ENCODE data around the gene SIK3.

Gene SIK3

DNA sequence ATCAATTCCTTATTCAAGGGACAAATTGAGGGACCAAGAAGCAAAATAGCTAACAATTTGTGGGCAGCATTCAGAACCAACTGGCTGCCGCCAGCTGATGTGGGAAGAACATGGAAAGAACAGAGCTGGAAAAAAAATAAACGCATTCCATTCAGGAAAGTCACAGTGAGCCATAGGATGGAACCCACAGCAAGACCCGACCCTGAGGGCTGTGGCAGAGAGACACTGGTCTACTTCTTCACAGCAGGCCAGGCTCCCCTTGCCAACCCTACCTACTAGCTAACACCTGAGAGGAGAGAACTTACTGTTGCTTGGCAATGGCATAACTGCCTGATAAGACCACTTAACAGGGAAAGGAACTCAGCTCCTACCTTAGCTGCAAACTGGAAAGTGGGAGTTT lies 137.3 kb downstream of the SIK3 start:
- DNase-seq, result no peak

DNA sequence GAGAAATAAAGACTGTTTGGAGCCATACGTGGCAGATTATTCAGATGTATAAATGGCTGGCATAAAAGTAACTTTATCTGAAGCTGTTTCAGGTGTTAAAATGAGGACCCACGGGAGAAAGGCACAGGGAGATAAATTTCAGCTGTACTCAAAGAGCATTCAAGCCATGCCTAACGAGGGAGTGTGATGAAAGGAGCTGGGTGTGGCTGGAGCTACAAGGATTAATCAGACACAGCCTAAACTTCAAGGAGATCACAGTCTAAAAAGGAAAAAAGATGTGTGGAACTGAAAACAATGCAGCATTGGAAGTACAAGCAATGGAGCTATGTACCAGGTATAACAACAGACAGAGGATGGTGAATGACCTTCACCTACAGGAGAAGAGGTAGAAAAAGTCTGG lies 140.0 kb downstream of the SIK3 start:
- no peak for DNase-seq

DNA sequence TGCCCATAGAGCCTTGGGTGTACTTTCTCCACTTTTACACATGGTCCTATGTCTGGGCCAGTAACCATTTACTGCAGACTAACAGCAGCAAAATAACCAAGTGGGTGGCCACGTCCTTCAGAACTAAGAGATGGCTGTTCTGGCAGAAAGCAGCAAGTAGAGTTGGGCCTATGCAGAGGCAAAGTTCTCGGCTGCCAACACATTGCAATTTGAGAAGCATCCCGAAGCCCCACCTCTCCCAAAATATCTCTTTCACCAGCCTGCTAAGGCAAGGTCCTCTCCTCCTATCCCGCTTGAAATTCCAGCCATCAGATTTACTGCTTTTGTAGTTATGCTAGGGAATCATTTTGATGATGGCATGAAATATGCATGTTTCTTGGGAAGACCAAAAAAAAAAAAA lies 142.3 kb downstream of the SIK3 start:
- DNase-seq, result no peak

DNA sequence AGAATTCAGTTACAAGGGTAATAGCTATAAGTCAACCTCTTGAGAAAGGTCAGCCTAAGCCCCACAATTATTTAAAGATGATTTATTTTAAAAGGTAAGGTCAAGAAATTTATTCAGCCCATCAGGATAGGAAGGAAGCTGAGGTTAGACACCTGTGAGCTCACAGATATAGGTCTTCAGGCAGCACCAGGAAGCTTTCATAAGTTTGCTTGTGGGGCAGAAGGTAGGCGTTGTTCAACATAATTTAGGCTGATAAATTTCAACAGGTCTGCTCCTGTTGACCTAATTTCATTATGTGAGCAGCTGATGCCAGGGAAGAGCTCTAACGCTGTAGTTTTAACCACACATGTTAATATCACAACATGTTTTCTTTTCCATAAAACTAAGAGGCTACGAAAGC lies 142.7 kb downstream of the SIK3 start:
- DNase-seq, result no peak

DNA sequence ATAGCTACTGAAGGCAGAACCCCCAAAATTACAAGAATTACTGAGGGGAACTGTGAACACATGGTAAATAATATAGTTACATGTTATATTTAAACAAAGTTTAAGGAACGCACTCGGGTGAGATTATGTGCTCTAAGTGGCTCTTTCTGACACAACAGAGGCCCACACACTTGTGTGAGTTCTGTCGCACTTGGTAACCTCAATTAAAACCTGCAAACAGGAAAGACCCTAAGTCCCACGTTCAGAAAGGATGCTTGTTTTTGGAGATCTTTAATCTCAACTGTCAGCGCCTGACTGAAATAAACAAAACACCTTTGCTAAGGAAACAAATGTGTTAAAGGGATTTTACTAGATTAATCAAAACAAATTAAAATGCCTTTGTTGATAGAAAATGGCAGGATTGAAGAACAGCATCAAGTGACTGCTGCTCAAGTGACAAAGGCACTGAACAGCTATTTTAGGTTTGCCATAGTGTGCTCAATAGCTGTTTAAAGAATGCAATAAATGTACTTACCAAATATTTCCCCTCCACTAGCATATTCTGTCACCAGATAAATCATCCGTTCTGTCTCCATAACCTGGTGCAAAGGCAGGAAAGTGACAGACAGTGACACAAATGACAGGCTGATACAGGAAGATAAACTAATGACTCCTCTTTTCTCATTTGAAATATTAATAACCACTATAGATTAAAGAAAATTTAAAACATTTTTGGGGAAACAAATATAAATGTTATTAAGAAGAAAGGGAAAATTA lies 144.5 kb downstream of the SIK3 start:
- no peak for DNase-seq

DNA sequence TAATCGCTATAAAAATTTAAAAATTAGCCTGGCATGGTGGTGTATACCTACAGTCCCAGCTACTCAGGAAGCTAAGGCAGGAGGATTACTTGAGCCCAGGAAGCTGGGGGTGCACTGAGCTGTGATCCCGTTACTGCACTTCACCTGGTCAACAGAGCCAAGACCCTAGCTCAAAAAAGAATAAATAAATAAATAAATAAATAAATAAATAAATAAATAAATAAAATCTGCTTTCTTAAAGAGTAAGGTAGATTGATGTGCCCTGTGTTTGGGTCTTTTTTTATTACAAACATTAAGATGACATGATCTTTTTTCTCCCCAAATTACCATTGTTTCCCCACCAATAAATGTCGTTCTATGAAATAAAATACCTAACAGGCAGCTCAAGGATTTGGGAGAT lies 146.5 kb downstream of the SIK3 start:
- DNase-seq, result no peak

DNA sequence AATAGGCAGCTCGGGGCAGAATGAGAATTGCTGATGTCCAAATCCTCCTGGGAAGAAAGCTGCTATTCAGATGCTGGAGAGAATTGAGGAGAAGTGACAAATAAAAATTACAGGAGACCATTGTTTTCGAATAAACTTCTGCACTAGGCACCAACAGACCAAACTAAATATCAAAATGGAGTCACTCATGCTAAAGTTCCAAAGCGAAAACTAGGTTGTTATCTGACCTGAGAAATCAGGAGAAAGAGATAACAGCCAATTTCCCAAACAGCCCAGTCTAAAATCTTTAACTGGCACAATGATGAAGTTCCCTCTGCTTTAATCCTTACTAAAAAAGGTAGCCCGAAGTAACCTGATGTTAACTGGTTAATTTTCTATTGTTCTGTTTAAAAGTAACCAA lies 148.0 kb downstream of the SIK3 start:
- DNase-seq, result no peak

DNA sequence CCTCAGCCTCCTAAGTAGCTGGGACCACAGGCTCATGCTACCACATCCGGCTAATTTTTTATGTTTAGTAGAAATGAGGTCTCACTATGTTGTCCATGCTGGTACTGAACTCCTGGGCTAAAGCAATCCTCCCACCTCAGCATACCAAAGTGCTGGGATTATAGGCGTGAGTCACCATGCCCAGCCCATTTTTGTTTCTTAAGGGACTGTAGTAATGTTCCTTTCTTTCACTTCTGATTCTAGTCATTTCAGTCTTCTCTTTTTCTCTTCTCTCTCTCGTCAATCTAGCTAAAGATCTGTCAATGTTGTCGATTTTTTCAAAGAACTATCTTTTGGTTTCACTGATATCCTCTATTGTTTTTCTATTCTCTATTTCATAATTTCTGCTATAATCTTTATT lies 149.8 kb downstream of the SIK3 start:
- DNase-seq, result no peak

DNA sequence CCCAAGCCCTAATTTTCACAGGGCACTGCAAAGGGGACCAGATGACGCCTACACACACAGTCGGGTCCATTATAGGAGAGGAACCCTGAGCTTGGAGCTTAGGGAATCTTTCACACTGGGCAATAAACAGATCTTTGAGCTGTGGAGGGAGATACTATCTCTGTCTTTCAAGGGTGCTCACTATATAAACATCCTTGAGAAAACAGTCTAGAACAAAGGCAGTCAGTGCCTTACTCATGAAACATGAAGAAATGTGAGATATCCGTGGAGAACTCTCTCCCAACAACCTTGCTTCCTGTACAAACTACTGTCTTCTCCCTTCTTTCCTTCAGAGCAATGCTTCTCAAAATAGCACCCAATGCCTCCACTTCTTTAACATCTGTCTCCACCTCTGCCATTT lies 151.8 kb downstream of the SIK3 start:
- no peak for DNase-seq

DNA sequence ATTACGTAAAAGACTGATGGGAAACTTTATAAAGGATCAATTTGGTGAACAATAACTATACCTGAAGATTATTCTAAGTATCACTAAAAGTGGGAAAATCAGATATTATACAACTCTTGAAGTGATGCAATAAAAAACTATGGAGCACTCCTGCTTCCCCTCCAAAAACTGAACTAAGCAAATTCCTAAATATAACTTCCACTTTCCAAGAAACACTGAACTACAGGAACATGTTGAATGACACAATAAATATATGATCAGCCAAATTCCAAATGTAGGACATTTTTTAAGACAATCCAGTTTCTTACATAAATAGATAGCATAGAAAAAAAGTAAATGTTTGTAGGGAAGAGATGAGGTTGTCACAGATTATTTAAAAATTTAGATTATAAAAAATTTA lies 158.7 kb downstream of the SIK3 start:
- no peak for DNase-seq

DNA sequence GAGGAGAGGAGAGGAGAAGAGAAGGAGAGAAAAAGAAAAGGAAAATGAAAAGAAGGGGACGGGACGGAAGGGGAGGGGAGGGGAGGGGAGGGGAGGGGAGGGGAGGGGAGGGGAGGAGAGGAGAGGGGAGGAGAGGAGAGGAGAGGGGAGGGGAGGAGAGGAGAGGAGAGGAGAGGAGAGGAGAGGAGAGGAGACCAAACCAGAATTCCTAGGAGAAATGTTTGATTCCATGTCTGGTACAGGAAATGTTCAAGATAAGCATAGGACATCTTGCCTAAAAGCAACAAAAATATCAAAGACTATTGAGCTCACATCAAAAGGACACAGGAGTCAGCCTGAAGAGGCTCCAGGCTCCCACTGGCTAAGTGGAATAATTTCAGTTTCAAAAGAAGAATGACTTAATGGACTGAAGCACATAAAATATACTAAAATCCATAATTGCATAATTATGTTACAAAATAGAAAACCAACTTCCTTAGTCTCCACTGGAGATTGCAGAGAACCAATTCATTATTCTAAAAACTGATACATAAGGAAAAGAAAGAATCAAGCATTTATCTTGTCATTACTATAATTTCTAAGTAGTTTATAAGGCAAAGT lies 159.7 kb downstream of the SIK3 start:
- DNase-seq, result no peak

DNA sequence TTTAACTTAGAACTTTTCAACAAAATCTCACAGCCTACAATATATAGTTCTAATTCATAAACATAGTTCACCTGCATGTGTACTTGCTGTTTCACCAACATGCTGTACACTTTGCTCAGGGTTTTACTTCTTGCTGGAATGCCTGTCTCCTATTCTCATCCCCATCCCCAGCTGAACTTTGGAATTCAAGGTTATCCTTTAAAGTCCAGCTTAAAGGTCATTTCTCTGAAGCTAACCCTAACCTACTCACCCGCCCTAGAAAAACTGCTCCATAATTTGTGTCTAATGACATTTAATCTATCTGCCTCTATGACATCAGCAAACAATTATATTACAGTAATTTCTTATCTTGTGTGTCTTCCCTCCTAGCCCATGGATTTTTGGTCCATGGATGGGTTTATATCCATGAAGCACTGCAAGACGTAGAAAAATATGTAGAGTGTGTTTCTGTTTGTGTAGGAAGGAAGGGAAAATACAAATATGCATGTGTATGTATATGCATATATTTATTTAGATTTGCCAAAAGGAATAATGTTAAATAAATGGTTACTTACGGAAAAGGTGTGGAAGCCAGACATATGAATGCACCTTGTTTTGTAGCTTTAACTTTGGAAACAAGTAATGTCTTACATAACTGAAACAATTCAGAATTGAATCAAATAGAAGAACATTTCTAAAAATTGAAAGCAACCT lies 161.3 kb downstream of the SIK3 start:
- no peak for DNase-seq

DNA sequence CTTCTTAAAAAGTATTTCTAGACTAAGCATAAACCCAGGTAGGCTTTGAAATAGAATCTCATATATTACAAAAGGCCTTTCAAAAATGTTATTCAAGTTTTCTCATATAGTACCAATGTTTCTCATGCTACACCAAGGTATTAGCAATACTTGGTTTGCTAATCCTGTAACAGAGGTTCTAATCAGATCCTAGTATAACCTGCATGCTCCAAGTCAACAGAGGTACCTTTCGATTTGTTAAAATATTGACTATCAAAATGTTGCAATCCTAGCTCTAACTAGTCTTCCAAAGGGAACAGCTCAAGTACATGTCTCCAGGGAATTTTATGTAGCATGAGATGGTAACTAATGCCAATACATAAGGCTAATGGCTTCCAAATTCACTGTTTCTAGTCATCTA lies 162.7 kb downstream of the SIK3 start:
- DNase-seq, result no peak

DNA sequence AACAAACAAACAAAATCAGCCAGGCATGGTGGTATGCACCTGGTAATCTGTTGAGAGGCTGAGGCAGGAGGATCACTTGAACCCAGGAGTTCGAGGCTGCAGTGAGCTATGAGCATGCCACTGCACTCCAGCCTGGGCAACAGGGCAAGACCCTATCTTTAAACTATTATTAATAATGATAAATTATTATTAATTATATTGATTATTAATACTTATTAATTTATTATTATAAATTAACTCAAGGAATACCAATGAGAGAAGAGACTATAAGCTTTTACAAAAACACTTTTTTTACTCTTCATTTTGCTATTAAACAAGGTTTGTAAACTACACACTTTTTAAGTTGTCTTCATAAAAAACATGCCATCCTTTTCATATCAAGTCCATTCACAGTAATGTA lies 163.1 kb downstream of the SIK3 start:
- DNase-seq, result no peak

DNA sequence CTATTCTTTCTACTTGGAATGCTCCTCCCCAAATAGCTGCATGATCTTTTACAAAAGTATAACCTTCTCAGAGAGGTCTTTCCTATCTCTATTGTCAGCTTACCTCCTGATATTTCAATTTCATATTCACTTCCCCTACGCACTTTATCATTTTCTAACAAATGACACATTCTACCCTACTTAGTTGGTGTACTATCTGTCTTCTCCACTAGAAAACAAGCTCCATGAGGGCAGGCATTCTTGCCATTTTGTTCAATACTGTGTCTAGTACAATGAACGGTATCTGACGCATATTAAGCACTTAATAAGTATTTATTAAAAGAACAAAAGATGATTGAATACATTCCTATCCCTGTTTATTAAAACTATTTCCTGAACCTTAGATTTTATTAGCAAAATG lies 164.3 kb downstream of the SIK3 start:
- no peak for DNase-seq

DNA sequence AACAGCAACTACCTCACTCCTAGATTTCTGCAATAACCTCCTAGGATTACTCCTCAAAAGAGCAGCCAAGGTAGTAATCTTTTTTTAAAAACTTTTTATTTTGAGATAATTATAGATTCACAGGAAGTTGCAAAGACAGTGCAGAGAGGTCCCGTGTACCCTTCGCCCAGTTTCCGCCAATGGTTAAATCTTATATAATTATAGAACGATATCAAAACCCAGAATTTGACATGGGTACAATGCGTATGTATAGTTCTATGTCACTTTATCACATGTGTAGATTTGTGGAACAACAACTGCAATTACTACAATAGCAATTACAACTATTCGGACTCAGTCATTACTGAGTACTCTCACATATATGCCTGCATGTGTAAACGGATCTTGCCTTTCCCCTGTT lies 166.0 kb downstream of the SIK3 start:
- no peak for DNase-seq

DNA sequence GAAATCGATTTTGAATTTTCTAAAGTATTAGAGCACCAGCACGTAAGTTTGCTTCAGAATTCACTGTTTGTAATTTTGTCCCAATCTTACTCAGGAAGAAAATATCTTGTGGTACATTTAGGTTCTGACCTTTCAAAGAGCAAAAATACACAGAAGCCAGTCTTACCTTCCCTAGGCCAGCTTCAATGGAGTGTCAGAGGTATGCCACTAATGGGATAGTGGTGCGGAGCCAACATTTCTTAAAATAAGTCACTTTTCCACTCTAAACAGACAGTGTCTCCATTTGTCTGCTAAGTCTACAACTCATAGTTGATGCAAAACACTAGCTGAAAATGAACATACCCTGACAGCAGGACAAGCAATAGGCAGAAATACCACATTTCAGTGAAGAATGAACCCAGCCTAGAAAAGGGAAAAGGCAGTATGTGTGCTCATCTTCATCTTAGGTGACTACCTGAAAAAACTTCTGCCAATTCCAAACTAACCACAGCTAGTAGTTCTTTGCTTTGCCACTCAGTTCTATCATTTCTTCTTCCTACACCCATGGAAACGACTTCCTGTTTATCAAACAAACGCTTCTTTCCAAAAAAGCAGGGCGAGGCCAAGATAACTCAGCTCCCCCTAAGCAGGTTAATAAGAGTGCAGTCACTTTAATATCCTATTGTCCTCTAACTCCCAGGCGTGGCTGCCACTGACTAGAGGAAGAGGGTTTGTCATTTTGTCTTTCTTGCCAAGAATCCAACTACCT lies 166.8 kb downstream of the SIK3 start:
- no peak for DNase-seq

DNA sequence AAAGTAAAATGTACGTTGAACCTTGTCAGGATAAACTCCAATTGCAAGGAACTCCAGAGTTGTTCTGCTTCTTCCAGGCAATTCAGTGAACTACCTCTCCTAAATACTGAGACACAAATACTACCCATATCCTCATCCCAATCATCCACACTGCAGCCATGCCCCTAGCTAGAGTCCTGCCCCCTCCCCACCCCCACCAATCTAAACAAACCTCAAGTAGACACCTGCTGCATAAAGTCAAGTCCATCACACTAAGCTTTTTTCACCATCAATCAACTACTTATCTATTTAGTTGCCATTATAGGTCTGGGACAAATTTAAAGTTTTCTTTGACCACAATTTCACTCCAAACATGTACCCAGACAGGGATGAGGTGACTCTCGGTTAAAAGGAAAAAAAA lies 167.6 kb downstream of the SIK3 start:
- DNase-seq, result no peak

DNA sequence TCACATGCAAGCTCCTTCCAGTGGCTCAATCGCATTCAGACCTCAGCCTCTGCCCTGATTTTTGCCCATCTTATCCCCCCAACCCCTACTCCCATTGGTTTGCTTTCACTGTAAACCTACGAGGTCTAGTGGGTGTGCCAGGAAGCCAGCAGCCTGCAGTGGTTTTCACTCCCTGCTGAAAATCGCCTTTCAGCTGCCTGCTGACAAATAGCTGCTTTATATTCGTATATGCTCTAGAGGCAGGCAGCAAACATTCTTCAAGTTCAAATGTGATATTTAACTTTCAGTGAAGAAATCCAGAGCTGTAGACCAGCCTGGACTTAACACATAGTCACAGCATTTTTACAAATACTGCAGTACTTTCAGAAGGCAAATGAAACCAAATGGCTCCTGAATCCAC lies 168.1 kb downstream of the SIK3 start:
- no peak for DNase-seq

DNA sequence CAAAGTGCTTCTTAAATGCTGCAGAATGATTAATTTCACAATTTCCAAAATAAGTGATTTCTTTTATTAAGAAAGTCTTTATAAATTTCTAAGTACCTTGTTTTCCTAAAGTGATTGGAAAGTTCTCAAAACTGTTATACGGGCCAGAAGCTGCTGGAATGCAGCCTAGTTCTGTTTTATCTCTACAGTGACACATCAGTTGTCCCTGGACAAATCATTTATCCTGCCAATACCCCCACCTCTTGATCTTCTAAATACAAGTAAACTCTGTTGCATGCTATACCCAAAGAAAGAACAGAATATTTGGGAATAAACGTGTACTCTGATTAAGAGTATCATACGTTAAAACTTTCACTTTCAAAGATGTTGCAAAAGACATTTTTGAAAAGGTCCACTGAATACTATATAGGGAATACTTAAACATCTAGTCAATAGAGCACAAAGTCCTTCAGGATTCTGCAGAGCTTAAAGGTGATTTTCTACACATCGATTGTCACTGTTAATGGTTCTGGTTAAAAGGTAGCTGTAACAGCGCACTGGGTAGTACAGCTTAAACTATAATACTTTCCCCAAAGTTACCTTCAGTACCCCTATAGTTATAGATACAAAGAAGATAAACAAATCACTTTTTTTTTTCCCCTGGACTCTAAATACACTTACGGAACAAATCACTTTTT lies 168.7 kb downstream of the SIK3 start:
- DNase-seq, result no peak

DNA sequence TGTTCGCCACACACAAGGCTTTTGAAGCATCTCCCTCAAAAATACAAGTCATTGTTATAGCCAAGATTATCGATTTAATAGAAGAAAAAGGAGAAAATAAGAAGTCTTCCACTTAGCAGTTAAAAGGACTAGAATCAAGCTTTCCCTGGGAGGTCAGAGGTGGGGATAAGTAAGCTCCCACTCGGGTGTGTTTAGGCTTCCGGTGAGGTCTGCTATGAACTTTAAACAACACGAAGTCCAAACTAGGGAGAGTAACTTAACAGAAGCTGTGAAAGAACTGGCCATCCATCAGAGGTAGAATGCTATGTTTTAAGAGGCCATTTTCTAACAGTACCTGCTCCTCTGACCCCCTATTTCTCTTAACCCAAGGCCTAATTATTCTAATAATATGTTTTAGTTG lies 169.4 kb downstream of the SIK3 start:
- no peak for DNase-seq

DNA sequence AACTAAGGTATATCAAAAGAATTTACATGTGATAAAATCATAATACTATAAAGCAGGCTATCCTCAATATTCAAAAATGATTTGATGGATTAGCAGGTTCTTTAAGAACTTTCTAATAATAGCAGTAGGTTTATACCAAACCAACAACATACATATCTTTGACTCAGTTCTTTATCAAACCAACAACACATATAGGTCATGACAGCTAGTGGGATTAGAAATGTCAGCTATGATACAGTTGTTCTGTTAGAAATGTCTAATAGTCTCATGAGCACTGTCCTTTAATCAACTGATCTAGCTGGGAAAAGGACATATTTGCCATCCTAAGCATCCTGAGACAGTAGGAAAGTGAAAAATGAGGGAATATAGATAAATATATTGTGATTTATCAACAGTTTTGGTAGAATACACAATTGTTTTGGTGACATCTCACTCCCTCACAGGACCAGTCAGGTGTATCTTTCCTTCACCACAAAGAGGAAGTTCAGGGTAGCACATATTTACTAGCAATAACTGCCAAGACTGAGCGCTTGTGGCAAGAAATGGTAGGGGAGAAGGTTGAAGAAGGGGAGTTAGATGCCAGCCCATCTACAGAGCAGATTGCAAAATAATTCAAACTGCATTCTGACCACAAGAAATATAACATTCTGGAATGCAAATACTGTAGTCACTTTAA lies 170.0 kb downstream of the SIK3 start:
- no peak for DNase-seq
